SKM-1 (cell line): ENCODE results near the gene KIRREL3.

Source experiments
- DNase-seq: peaks from one replicate; lab custom pipeline; 2025; ENCODE audit not compliant: unreplicated experiment; lab: John Stamatoyannopoulos, UW

Gene KIRREL3

GRCh38 chr11:126639692-126640091 is 360.9 kb downstream of the KIRREL3 start:
- DNase-seq = no peak

- no peak for DNase-seq
Measured at GRCh38 chr11:126638648-126639047, 361.9 kb downstream of the KIRREL3 start.

GRCh38 chr11:126637795-126638175 is 362.8 kb downstream of the KIRREL3 start:
- DNase-seq = no peak

- DNase-seq = no peak
Measured at GRCh38 chr11:126636911-126637794, 363.4 kb downstream of the KIRREL3 start.

GRCh38 chr11:126635511-126635910 is 365.1 kb downstream of the KIRREL3 start:
- no peak for DNase-seq

- no peak for DNase-seq
Measured at GRCh38 chr11:126634963-126635362, 365.6 kb downstream of the KIRREL3 start.

GRCh38 chr11:126633330-126633729 is 367.2 kb downstream of the KIRREL3 start:
- DNase-seq = no peak

GRCh38 chr11:126630893-126631798 is 369.4 kb downstream of the KIRREL3 start:
- DNase-seq = no peak

GRCh38 chr11:126630488-126630887 is 370.1 kb downstream of the KIRREL3 start:
- DNase-seq = no peak

- DNase-seq = no peak
Measured at GRCh38 chr11:126628790-126629621, 371.6 kb downstream of the KIRREL3 start.

GRCh38 chr11:126628450-126628789 is 372.1 kb downstream of the KIRREL3 start:
- no peak for DNase-seq

GRCh38 chr11:126627421-126627820 is 373.1 kb downstream of the KIRREL3 start:
- DNase-seq = no peak

- no peak for DNase-seq
Measured at GRCh38 chr11:126624506-126624905, 376.1 kb downstream of the KIRREL3 start.

- DNase-seq = no peak
Measured at GRCh38 chr11:126619516-126619915, 381.1 kb downstream of the KIRREL3 start.

- DNase-seq = no peak
Measured at GRCh38 chr11:126615845-126616244, 384.7 kb downstream of the KIRREL3 start.

GRCh38 chr11:126613272-126613671 is 387.3 kb downstream of the KIRREL3 start:
- DNase-seq = no peak

- no peak for DNase-seq
Measured at GRCh38 chr11:126612671-126613070, 387.9 kb downstream of the KIRREL3 start.

- DNase-seq = no peak
Measured at GRCh38 chr11:126611438-126611837, 389.1 kb downstream of the KIRREL3 start.

- no peak for DNase-seq
Measured at GRCh38 chr11:126608658-126609057, 391.9 kb downstream of the KIRREL3 start.

- no peak for DNase-seq
Measured at GRCh38 chr11:126607776-126608541, 392.6 kb downstream of the KIRREL3 start.
